Spleen (tissue), 7 donors: ENCODE data around the gene USP6.

Experiments
- POLR2A ChIP-seq, 3 donors: fragments of 450-650 bp; IDR thresholded peaks; one replicate each; pipeline ENCODE4 v1.5.1; 2017; ENCODE audit warnings: antibody characterized with exemption in 3 of 3, mild to moderate bottlenecking in 1 of 3
- TF ChIP-seq, protein P1 (sequence below), 11 experiments: fragments of 200-600 bp in 7 of 11; fragments of 450-650 bp in 4 of 11; sonication (generic) in 4 of 11; IDR thresholded peaks in 8 of 11; conservative IDR thresholded peaks in 3 of 11; 1 replicate in 7 of 11; 2 replicates in 4 of 11; pipeline versions ENCODE4 v1.4.0 to v1.8.0; 2016 to 2021; ENCODE audit warnings: antibody characterized with exemption in 11 of 11, inconsistent platforms in 4 of 11, mild to moderate bottlenecking in 1 of 11
- donor health status: DM: no; HTN: no; CAD: no; lungs with moderate emphysema.
- donor health status: DM: no; HTN: no; CAD: no.
- donor health status: DM: no; HTN: no; CAD: no.

- no peak for TF ChIP-seq POLR2A (IDR thresholded peaks at IDR 0.05)
- TF ChIP-seq, protein P1, sequence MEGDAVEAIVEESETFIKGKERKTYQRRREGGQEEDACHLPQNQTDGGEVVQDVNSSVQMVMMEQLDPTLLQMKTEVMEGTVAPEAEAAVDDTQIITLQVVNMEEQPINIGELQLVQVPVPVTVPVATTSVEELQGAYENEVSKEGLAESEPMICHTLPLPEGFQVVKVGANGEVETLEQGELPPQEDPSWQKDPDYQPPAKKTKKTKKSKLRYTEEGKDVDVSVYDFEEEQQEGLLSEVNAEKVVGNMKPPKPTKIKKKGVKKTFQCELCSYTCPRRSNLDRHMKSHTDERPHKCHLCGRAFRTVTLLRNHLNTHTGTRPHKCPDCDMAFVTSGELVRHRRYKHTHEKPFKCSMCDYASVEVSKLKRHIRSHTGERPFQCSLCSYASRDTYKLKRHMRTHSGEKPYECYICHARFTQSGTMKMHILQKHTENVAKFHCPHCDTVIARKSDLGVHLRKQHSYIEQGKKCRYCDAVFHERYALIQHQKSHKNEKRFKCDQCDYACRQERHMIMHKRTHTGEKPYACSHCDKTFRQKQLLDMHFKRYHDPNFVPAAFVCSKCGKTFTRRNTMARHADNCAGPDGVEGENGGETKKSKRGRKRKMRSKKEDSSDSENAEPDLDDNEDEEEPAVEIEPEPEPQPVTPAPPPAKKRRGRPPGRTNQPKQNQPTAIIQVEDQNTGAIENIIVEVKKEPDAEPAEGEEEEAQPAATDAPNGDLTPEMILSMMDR (IDR thresholded peaks at IDR 0.05 in 8 of 11, conservative IDR thresholded peaks at IDR 0.05 in 3 of 11): no peak
Measured at GRCh38 chr17:5121186-5121841, 5.5 kb downstream of the USP6 start.
